OCI-LY1 (cell line): ENCODE data around the gene SLC30A10.
"Not testable (repeated sequence)": the region's sequence is repeated elsewhere in the genome, so short reads cannot be mapped to it uniquely, and the experiment has no call there.

ENCODE experiments used
- EZH2 ChIP-seq: fragments of 200-600 bp; sonication (generic), shearing (Covaris generic); IDR thresholded peaks from 2 replicates; pipeline ENCODE4 v1.8.0; 2017; ENCODE audit warnings: borderline replicate concordance, mixed run types, mild to moderate bottlenecking, antibody characterized with exemption, low read length, moderate library complexity, mixed read lengths
- TF ChIP-seq, protein P1 (sequence below): fragments of 200-600 bp; sonication (generic), shearing (Covaris generic); IDR thresholded peaks from 2 replicates; pipeline ENCODE4 v1.5.1; 2017; ENCODE audit warnings: mild to moderate bottlenecking, antibody characterized with exemption, low read length, moderate library complexity, mixed read lengths

DNA sequence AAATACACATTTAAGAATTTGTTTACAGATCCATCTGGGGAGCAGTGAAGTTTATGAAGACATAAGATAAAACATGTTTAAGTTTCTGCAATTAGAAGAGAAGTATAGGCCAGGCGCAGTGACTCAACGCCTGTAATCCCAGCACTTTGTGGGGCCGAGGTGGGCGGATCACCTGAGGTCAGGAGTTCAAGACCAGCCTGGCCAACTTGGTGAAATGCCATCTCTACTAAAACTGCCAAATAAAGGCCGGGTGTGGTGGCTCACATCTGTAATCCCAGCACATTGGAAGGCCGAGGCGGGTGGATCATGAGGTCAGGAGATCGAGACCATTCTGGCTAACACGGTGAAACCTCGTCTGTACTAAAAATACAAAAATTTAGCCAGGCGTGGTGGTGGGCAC lies 5.4 kb upstream of the SLC30A10 start:
- TF ChIP-seq, protein P1, sequence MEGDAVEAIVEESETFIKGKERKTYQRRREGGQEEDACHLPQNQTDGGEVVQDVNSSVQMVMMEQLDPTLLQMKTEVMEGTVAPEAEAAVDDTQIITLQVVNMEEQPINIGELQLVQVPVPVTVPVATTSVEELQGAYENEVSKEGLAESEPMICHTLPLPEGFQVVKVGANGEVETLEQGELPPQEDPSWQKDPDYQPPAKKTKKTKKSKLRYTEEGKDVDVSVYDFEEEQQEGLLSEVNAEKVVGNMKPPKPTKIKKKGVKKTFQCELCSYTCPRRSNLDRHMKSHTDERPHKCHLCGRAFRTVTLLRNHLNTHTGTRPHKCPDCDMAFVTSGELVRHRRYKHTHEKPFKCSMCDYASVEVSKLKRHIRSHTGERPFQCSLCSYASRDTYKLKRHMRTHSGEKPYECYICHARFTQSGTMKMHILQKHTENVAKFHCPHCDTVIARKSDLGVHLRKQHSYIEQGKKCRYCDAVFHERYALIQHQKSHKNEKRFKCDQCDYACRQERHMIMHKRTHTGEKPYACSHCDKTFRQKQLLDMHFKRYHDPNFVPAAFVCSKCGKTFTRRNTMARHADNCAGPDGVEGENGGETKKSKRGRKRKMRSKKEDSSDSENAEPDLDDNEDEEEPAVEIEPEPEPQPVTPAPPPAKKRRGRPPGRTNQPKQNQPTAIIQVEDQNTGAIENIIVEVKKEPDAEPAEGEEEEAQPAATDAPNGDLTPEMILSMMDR = not testable (repeated sequence)
- not testable (repeated sequence) for TF ChIP-seq EZH2
